Natural killer cell (primary cell): ENCODE results near the gene ZAR1L. TPM values are rescaled to one million over a fixed set of nuclear protein-coding genes. Genes with fewer than 3 reads are reported as not detected.

Source experiments
- ATAC-seq, 3 donors: fragments of 150-1000 bp in 2 of 3; fragments of 200-7000 bp in 1 of 3; cut with Tn5 transposase; 1 replicate in 1 of 3; 2 replicates in 2 of 3; pipeline ENCODE4 v1.10.0; 2021; ENCODE audit warnings: mild to moderate bottlenecking in 2 of 3, moderate library complexity in 2 of 3
- DNase-seq, 2 donors: peaks; one replicate each; pipeline versions ENCODE4 v3.0.0 to v3.0.0-alpha.2; 2013 to 2021; ENCODE audit warnings: mixed read lengths in 1 of 2
- H3K27ac ChIP-seq: one replicate; pipeline ENCODE4 v1.5.1; 2013; ENCODE audit warnings: mild to moderate bottlenecking, low read length
- H3K27me3 ChIP-seq: one replicate; pipeline ENCODE4 v1.6.1; 2013; ENCODE audit warnings: low read length; ENCODE audit not compliant: control insufficient read depth, insufficient read depth
- H3K36me3 ChIP-seq: one replicate; pipeline ENCODE4 v1.6.1; 2013; ENCODE audit warnings: low read length; ENCODE audit not compliant: control insufficient read depth, insufficient read depth
- H3K4me1 ChIP-seq: one replicate; pipeline ENCODE4 v1.6.1; 2013; ENCODE audit warnings: low read length; ENCODE audit not compliant: control insufficient read depth, insufficient read depth
- H3K4me3 ChIP-seq: one replicate; pipeline ENCODE4 v1.5.1; 2013; ENCODE audit warnings: low read length
- H3K9me3 ChIP-seq: one replicate; pipeline ENCODE4 v1.6.1; 2013; ENCODE audit warnings: low read length; ENCODE audit not compliant: control insufficient read depth, insufficient read depth
- H3K27ac Mint-ChIP-seq, 2 donors: one replicate each; pipeline ENCODE4 v1.8.0; 2022; ENCODE audit warnings: mild to moderate bottlenecking in 2 of 2, mixed read lengths in 2 of 2, moderate library complexity in 1 of 2
- H3K27me3 Mint-ChIP-seq, 2 donors: one replicate each; pipeline ENCODE4 v1.8.0; 2022; ENCODE audit warnings: low read depth in 2 of 2, mixed read lengths in 2 of 2
- H3K36me3 Mint-ChIP-seq: one replicate; pipeline ENCODE4 v1.8.0; 2022; ENCODE audit warnings: mixed read lengths
- H3K4me1 Mint-ChIP-seq, 2 donors: one replicate each; pipeline ENCODE4 v1.8.0; 2022; ENCODE audit warnings: mixed read lengths in 2 of 2
- H3K4me3 Mint-ChIP-seq: one replicate; pipeline ENCODE4 v1.8.0; 2022; ENCODE audit warnings: mild to moderate bottlenecking, moderate library complexity, mixed read lengths
- H3K9me3 Mint-ChIP-seq, 2 donors: one replicate each; pipeline ENCODE4 v1.8.0; 2022; ENCODE audit warnings: mixed read lengths in 2 of 2
- CTCF ChIP-seq: fragments of 200-600 bp; IDR thresholded peaks from one replicate; pipeline ENCODE4 v1.8.0; 2022; ENCODE audit warnings: antibody characterized with exemption
- WGBS: methylation state at CpG from one replicate; pipeline ENCODE4 v1.1.7; 2013; ENCODE audit warnings: missing lambda C conversion rate; ENCODE audit not compliant: insufficient coverage; 5-methylcytosine and 5-hydroxymethylcytosine counted together
- intact Hi-C: fragments of 100-400 bp; cut with micrococcal nuclease; formaldehyde crosslinking; loops from one replicate; pipeline ENCODE4 v1.14.2; 2022
- total RNA-seq, 4 donors: library from RNA; stranded (reverse); fragments of 120-200 nt in 1 of 4; gene quantifications; one replicate each; pipeline versions ENCODE4 v1.2.3 to v1.2.4, GENCODE V29; 2013 to 2022

Gene ZAR1L
- total RNA-seq, 3 donors from 2014 or later (not counting 1 experiment from before 2014, with no cell fraction given), result 0.23 TPM; not detected in 2

- no peak for TF ChIP-seq CTCF
- no peaks in the 10 kb centered on the region for H3K4me1 ChIP-seq
- H3K27me3 Mint-ChIP-seq, result peaks cover 3 to 8% of the 10 kb centered on the region in 2 donors
- ATAC-seq (no peak), DNase-seq (no peak)
- no peak overlapping the region for H3K27ac ChIP-seq
- no peaks in the 10 kb centered on the region for H3K36me3 Mint-ChIP-seq
- no peaks in the 10 kb centered on the region for H3K9me3 ChIP-seq
- 74% methylated on average over 2 of the region's 2 CpGs for WGBS
- no peaks in the 10 kb centered on the region for H3K4me1 Mint-ChIP-seq
- H3K27ac Mint-ChIP-seq, result no peak overlapping the region
- H3K36me3 ChIP-seq, result no peaks in the 10 kb centered on the region
- H3K4me3 ChIP-seq, result no peak overlapping the region
- intact Hi-C loops, result no loop called here
- H3K4me3 Mint-ChIP-seq, result no peak overlapping the region
- H3K9me3 Mint-ChIP-seq, result no peaks in the 10 kb centered on the region
- peaks cover 7% of the 10 kb centered on the region for H3K27me3 ChIP-seq
These were observed 12.7 kb downstream of the ZAR1L start for GRCh38 chr13:32302461-32302860.

- H3K27ac Mint-ChIP-seq, result no peak overlapping the region
- no peak overlapping the region for H3K4me3 Mint-ChIP-seq
- no peaks in the 10 kb centered on the region for H3K36me3 ChIP-seq
- peaks cover 7% of the 10 kb centered on the region for H3K27me3 ChIP-seq
- H3K9me3 ChIP-seq, result no peaks in the 10 kb centered on the region
- WGBS, result no CpG with 5 or more reads among the region's 1 CpG
- intact Hi-C loops, result no loop called here
- no peak for TF ChIP-seq CTCF
- no peak overlapping the region for H3K27ac ChIP-seq
- H3K9me3 Mint-ChIP-seq, result no peaks in the 10 kb centered on the region
- DNase-seq (no peak), ATAC-seq (no peak)
- no peak overlapping the region for H3K4me3 ChIP-seq
- no peaks in the 10 kb centered on the region for H3K4me1 ChIP-seq
- H3K4me1 Mint-ChIP-seq, result no peaks in the 10 kb centered on the region
- peaks cover 2 to 3% of the 10 kb centered on the region in 2 donors for H3K27me3 Mint-ChIP-seq
- H3K36me3 Mint-ChIP-seq, result peaks cover 2% of the 10 kb centered on the region
These were observed 14.2 kb downstream of the ZAR1L start for GRCh38 chr13:32300920-32301319.

- Histone ChIP-seq H3K4me3 (no peak overlapping the region), H3K36me3 (no peaks in the 10 kb centered on the region), H3K27me3 (peaks cover 7% of the 10 kb centered on the region), H3K9me3 (no peaks in the 10 kb centered on the region), H3K27ac (no peak overlapping the region), H3K4me1 (no peaks in the 10 kb centered on the region)
- intact Hi-C loops, result no loop called here
- DNase-seq, result no peak
- Mint-ChIP-seq H3K4me3 (no peak overlapping the region), H3K4me1 (no peaks in the 10 kb centered on the region), H3K27me3 (peaks cover 0 to 3% of the 10 kb centered on the region in 2 donors), H3K27ac (no peak overlapping the region), H3K9me3 (no peaks in the 10 kb centered on the region), H3K36me3 (peaks cover 7% of the 10 kb centered on the region)
- no peak for ATAC-seq
- no peak for TF ChIP-seq CTCF
- WGBS, result 26% methylated on average over 8 of the region's 8 CpGs
These were observed 14.8 kb downstream of the ZAR1L start for GRCh38 chr13:32300406-32300805.

- Histone ChIP-seq H3K27me3 (peaks cover 7% of the 10 kb centered on the region), H3K4me3 (no peak overlapping the region), H3K36me3 (no peaks in the 10 kb centered on the region), H3K27ac (no peak overlapping the region), H3K9me3 (no peaks in the 10 kb centered on the region), H3K4me1 (no peaks in the 10 kb centered on the region)
- DNase-seq (no peak), ATAC-seq (no peak)
- peaks cover 7% of the 10 kb centered on the region for H3K36me3 Mint-ChIP-seq
- no peaks in the 10 kb centered on the region for H3K9me3 Mint-ChIP-seq
- intact Hi-C loops, result no loop called here
- H3K27me3 Mint-ChIP-seq, result peaks cover 0 to 3% of the 10 kb centered on the region in 2 donors
- no peak overlapping the region for H3K27ac Mint-ChIP-seq
- no peak overlapping the region for H3K4me3 Mint-ChIP-seq
- no peaks in the 10 kb centered on the region for H3K4me1 Mint-ChIP-seq
- WGBS, result 62% methylated on average over 2 of the region's 4 CpGs
- TF ChIP-seq CTCF, result no peak
These were observed 15.3 kb downstream of the ZAR1L start for GRCh38 chr13:32299893-32300292.
